ENCODE results near the gene TRAF4. TPM values are rescaled to one million over a fixed set of nuclear protein-coding genes. Genes with fewer than 3 reads are reported as not detected.
A peak's percentile ranks its signal among the peaks of the same experiment; 100 is the strongest.

The TRAF4 gene
- polyA plus RNA-seq, 3 donors, result 133 to 163 (median 136) TPM

GRCh38 chr17:28746611-28747050, 2.8 kb downstream of the TRAF4 start:
- DNase-seq, result peak; percentile 26

- no peak for DNase-seq
Measured at GRCh38 chr17:28747051-28747691, 3.4 kb downstream of the TRAF4 start.

- no peak for DNase-seq
Measured at GRCh38 chr17:28747801-28748750, 4.3 kb downstream of the TRAF4 start.

GRCh38 chr17:28748852-28749515, 5.2 kb downstream of the TRAF4 start:
- DNase-seq, result no peak

- DNase-seq, result no peak
Measured at GRCh38 chr17:28749516-28750177, 5.8 kb downstream of the TRAF4 start.

GRCh38 chr17:28750178-28751047, 6.6 kb downstream of the TRAF4 start:
- DNase-seq, result peak; percentile 92

GRCh38 chr17:28751600-28752366, 8.0 kb downstream of the TRAF4 start:
- no peak for DNase-seq

GRCh38 chr17:28755486-28755885, 11.7 kb downstream of the TRAF4 start:
- no peak for DNase-seq

GRCh38 chr17:28756049-28756804, 12.4 kb downstream of the TRAF4 start:
- no peak for DNase-seq

- DNase-seq, result no peak
Measured at GRCh38 chr17:28758411-28759121, 14.8 kb downstream of the TRAF4 start.

- no peak for DNase-seq
Measured at GRCh38 chr17:28759256-28759865, 15.6 kb downstream of the TRAF4 start.

GRCh38 chr17:28760601-28761562, 17.1 kb downstream of the TRAF4 start:
- DNase-seq, result no peak

GRCh38 chr17:28763137-28763799, 19.5 kb downstream of the TRAF4 start:
- no peak for DNase-seq

- peak; percentile 59 for DNase-seq
Measured at GRCh38 chr17:28763804-28764266, 20.0 kb downstream of the TRAF4 start.

- DNase-seq, result no peak
Measured at GRCh38 chr17:28765038-28765437, 21.2 kb downstream of the TRAF4 start.

GRCh38 chr17:28773736-28774135, 29.9 kb downstream of the TRAF4 start:
- DNase-seq, result no peak

All from renal pelvis (tissue), 4 donors.